Subcutaneous abdominal adipose tissue (tissue), 5 donors: ENCODE results near the gene NPY5R.
A peak's percentile ranks its signal among the peaks of the same experiment; 100 is the strongest.

Experiments
- H3K27ac ChIP-seq: one replicate; pipeline ENCODE4 v1.7.0; 2013; ENCODE audit warnings: low read depth, mild to moderate bottlenecking, inconsistent platforms, low read length, moderate library complexity
- H3K27me3 ChIP-seq, 5 donors: one replicate each; pipeline ENCODE4 v1.7.0; 2013; ENCODE audit warnings: low read length in 5 of 5, inconsistent platforms in 1 of 5; ENCODE audit not compliant: control insufficient read depth in 5 of 5, insufficient read depth in 4 of 5
- H3K36me3 ChIP-seq, 5 donors: one replicate each; pipeline ENCODE4 v1.7.0; 2013; ENCODE audit warnings: low read length in 5 of 5; ENCODE audit not compliant: control insufficient read depth in 5 of 5, insufficient read depth in 5 of 5
- H3K4me1 ChIP-seq, 5 donors: one replicate each; pipeline ENCODE4 v1.7.0; 2013; ENCODE audit warnings: low read length in 5 of 5, mild to moderate bottlenecking in 3 of 5, moderate library complexity in 1 of 5; ENCODE audit not compliant: control insufficient read depth in 5 of 5, insufficient read depth in 5 of 5
- H3K4me3 ChIP-seq, 5 donors: one replicate each; pipeline ENCODE4 v1.7.0; 2013; ENCODE audit warnings: low read length in 5 of 5, low read depth in 1 of 5
- H3K9ac ChIP-seq, 5 donors: one replicate each; pipeline ENCODE4 v1.7.0; 2013; ENCODE audit warnings: low read length in 5 of 5, mild to moderate bottlenecking in 4 of 5, moderate library complexity in 3 of 5
- H3K9me3 ChIP-seq, 5 donors: one replicate each; pipeline ENCODE4 v1.7.0; 2013; ENCODE audit warnings: low read length in 5 of 5; ENCODE audit not compliant: control insufficient read depth in 5 of 5
- donor health status: healthy.
- donor health status: healthy.
- donor health status: healthy.
- donor health status: healthy.
- donor health status: healthy.

The NPY5R gene

GRCh38 chr4:163343604-163344146, at the start of gene NPY5R:
TSS of gene NPY5R (plus strand) at chr4:163343892. CDS start at chr4:163350274, 6,382 bp downstream.
- Histone ChIP-seq H3K9ac (peak within 1 kb of the TSS in 4 of 5 donors; percentile 31 to 74 (median 52)), H3K27me3 (peaks cover 0 to 6% (median 3%) of the 10 kb centered on the region in 5 donors), H3K4me3 (peak within 1 kb of the TSS; percentile 66 to 94 (median 78)), H3K9me3 (no peaks in the 10 kb centered on the region), H3K36me3 (peaks cover 0 to 9% (median 0%) of the 10 kb centered on the region in 5 donors), H3K27ac (peak within 1 kb of the TSS; percentile 78), H3K4me1 (peaks cover 0 to 35% (median 15%) of the 10 kb centered on the region in 5 donors)

DNA sequence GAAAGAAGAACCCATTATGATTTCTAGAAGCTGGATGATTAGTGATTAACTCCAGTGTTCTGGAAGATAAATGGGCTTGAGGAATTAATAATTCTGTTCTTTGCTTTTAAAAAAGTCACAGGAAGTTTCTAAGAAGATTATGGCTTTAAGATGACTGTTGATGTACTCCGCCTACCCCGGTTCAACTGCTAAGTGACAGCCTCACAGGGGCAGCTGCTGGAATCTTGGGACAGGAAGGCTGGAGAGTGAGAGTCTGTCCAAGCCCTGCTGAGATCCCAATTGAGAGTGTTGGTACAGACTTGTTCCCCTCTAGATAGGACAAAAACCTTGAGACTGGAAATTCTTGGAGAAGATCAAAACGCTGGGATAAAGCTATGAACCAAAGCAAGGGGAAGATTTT, 48.6 kb upstream of the NPY5R start:
- no peaks in the 10 kb centered on the region for H3K4me1 ChIP-seq
- no peaks in the 10 kb centered on the region for H3K27me3 ChIP-seq
- no peaks in the 10 kb centered on the region for H3K36me3 ChIP-seq
- no peak overlapping the region for H3K4me3 ChIP-seq
- H3K27ac ChIP-seq: no peak overlapping the region
- peaks cover 0 to 9% (median 0%) of the 10 kb centered on the region in 5 donors for H3K9me3 ChIP-seq
- no peak overlapping the region for H3K9ac ChIP-seq

GRCh38 chr4:163300445-163300844, 43.2 kb upstream of the NPY5R start:
- H3K4me3 ChIP-seq: no peak overlapping the region
- peaks cover 0 to 9% (median 0%) of the 10 kb centered on the region in 5 donors for H3K9me3 ChIP-seq
- no peaks in the 10 kb centered on the region for H3K36me3 ChIP-seq
- no peaks in the 10 kb centered on the region for H3K4me1 ChIP-seq
- H3K27me3 ChIP-seq: no peaks in the 10 kb centered on the region
- H3K27ac ChIP-seq: no peak overlapping the region
- no peak overlapping the region for H3K9ac ChIP-seq

- Histone ChIP-seq H3K9ac (no peak overlapping the region), H3K9me3 (peaks cover 0 to 9% (median 0%) of the 10 kb centered on the region in 5 donors), H3K4me3 (no peak overlapping the region), H3K36me3 (no peaks in the 10 kb centered on the region), H3K27ac (no peak overlapping the region), H3K4me1 (no peaks in the 10 kb centered on the region), H3K27me3 (no peaks in the 10 kb centered on the region)
Observed at GRCh38 chr4:163303069-163303468, 40.6 kb upstream of the NPY5R start.

GRCh38 chr4:163309466-163309865, 34.2 kb upstream of the NPY5R start:
- no peaks in the 10 kb centered on the region for H3K36me3 ChIP-seq
- H3K27me3 ChIP-seq: no peaks in the 10 kb centered on the region
- H3K9me3 ChIP-seq: no peaks in the 10 kb centered on the region
- H3K4me3 ChIP-seq: no peak overlapping the region
- H3K9ac ChIP-seq: no peak overlapping the region
- H3K4me1 ChIP-seq: peaks cover 0 to 3% (median 0%) of the 10 kb centered on the region in 5 donors
- H3K27ac ChIP-seq: no peak overlapping the region

GRCh38 chr4:163317110-163317509, 26.6 kb upstream of the NPY5R start:
- Histone ChIP-seq H3K9ac (no peak overlapping the region), H3K4me3 (peak overlapping the region in 1 of 5 donors; percentile 6), H3K27ac (no peak overlapping the region), H3K36me3 (no peaks in the 10 kb centered on the region), H3K4me1 (no peaks in the 10 kb centered on the region), H3K27me3 (no peaks in the 10 kb centered on the region), H3K9me3 (peaks cover 0 to 20% (median 12%) of the 10 kb centered on the region in 5 donors)

- Histone ChIP-seq H3K4me3 (peak overlapping the region; percentile 74 to 86 (median 80)), H3K36me3 (peaks cover 0 to 2% (median under 1%) of the 10 kb centered on the region in 5 donors), H3K27me3 (peaks cover 0 to 5% (median 0%) of the 10 kb centered on the region in 5 donors), H3K4me1 (peaks cover 3 to 45% (median 28%) of the 10 kb centered on the region in 5 donors), H3K9me3 (no peaks in the 10 kb centered on the region), H3K9ac (peak overlapping the region in 4 of 5 donors; percentile 7 to 82 (median 68)), H3K27ac (peak overlapping the region; percentile 81)
Observed at GRCh38 chr4:163330916-163331628, 12.6 kb upstream of the NPY5R start.

DNA sequence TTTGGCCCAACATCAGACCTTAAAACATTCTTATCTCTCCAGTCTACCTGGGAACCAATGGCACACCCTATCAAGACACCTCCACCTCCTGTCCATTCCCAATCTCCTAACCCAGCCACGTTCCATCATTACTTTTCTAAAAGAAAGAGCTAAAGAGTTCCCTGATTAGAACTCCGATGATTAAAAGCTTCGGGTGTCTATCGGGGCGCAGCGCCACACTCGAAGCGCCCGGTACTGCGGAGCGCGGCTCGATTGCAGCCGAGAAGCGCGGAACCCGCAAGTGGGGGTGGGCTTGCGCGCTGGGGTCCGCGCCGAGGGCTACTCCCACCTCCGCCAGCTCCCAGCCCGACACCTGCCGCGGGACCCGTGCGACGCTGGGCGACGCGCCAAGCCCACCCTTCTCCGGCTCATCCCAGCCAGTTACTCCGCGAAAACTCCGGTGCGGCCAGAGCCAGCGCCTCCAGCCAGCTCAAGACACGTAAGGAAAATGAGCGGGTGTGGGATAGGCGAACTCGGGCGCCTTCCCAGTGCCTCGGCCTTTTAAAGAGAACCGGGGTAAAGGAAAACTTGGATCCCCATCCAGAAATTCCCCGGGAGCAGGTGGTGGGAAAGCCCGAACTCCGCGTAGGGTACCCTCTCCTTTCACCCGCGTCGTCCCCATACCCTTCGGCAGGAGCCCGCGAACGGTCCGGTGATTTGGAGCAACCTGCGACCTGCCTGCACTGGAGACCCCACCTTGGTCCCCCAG, 11.9 kb upstream of the NPY5R start:
- peak overlapping the region; percentile 74 to 94 (median 80) for H3K4me3 ChIP-seq
- H3K27me3 ChIP-seq: peaks cover 0 to 5% (median 0%) of the 10 kb centered on the region in 5 donors
- H3K27ac ChIP-seq: peak overlapping the region; percentile 81
- peaks cover 3 to 45% (median 28%) of the 10 kb centered on the region in 5 donors for H3K4me1 ChIP-seq
- H3K36me3 ChIP-seq: no peaks in the 10 kb centered on the region
- no peaks in the 10 kb centered on the region for H3K9me3 ChIP-seq
- peak overlapping the region; percentile 52 to 82 (median 72) for H3K9ac ChIP-seq

DNA sequence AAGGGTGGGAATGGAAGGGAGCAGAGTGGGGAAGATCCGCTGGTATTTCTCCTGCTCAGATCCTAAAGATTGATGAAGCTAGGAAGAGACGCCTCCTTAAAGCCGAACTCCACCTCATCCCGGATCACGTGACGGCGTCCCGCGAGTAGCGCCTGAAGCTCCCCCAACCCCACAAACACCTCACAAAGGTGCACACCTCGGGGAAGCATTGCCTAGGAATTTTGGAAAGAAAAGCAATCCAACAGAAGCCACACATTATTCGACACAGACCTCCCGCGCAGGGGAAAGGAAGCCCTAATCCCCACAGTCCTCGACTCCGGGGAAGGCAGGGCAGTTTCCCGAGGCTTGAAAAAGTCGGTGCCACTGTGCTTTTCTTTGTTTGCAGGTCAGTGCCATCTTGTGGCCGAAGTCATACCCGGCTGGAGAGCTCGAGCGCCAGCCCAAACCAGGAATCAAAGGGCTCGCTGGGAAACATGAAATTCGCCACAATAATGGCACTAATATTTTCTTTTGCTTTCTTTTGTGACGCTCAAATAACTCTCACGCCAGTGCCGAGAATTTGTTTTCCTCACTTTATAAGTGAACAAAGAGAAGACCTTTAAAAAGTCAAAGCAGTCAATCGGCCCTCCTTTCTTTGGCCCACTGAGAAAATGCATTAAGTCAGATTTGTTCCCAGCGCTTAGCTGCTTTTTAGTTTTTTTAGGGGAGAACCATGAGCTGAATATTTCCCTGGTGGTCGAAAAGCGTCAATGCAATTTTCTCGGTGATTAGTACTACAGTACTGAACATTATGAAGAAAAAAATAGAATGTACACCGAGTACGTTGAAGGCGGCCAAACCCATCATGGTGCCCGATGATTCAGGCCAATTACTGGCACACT, 10.9 kb upstream of the NPY5R start, which contains the start of gene NPY1R:
TSS of gene NPY1R (minus strand) at position 71 of the 881 bp plus-strand sequence. CDS start 6,042 bp downstream, outside the sequence.
- H3K4me1 ChIP-seq: peaks cover 3 to 45% (median 28%) of the 10 kb centered on the region in 5 donors
- H3K4me3 ChIP-seq: peak within 1 kb of the TSS; percentile 74 to 94 (median 80)
- H3K9ac ChIP-seq: peak within 1 kb of the TSS; percentile 68 to 82 (median 72)
- no peaks in the 10 kb centered on the region for H3K9me3 ChIP-seq
- no peaks in the 10 kb centered on the region for H3K36me3 ChIP-seq
- H3K27me3 ChIP-seq: peaks cover 0 to 5% (median 0%) of the 10 kb centered on the region in 5 donors
- H3K27ac ChIP-seq: peak within 1 kb of the TSS; percentile 81
